Effector memory CD4-positive, alpha-beta T cell (primary cell): ENCODE measurements around the gene SLC4A3.
"Not testable (repeated sequence)": the region's sequence is repeated elsewhere in the genome, so short reads cannot be mapped to it uniquely, and the experiment has no call there.

ENCODE experiments used
- DNase-seq, 3 donors: peaks; one replicate each; pipeline ENCODE4 v3.0.0-alpha.2; 2020
- H3K27ac ChIP-seq: 2 replicates; pipeline ENCODE4 v1.7.0; 2013; ENCODE audit warnings: mild to moderate bottlenecking, low read length, moderate library complexity; ENCODE audit not compliant: insufficient read depth, poor library complexity, severe bottlenecking
- H3K27me3 ChIP-seq: replicated peaks from 2 replicates; pipeline ENCODE4 v1.7.0; 2013; ENCODE audit warnings: mild to moderate bottlenecking, low read length; ENCODE audit not compliant: insufficient read depth, control insufficient read depth, poor library complexity, severe bottlenecking
- H3K36me3 ChIP-seq: 2 replicates; pipeline ENCODE4 v1.7.0; 2013; ENCODE audit warnings: mild to moderate bottlenecking, low read length, moderate library complexity; ENCODE audit not compliant: control insufficient read depth, insufficient read depth
- H3K4me1 ChIP-seq: 2 replicates; pipeline ENCODE4 v1.7.0; 2013; ENCODE audit warnings: low read length, mild to moderate bottlenecking; ENCODE audit not compliant: control insufficient read depth, insufficient read depth, poor library complexity, severe bottlenecking
- H3K4me3 ChIP-seq: 2 replicates; pipeline ENCODE4 v1.7.0; 2013; ENCODE audit warnings: low read length, low read depth, mild to moderate bottlenecking; ENCODE audit not compliant: insufficient read depth, poor library complexity, severe bottlenecking
- H3K9me3 ChIP-seq: 2 replicates; pipeline ENCODE4 v1.7.0; 2013; ENCODE audit warnings: mild to moderate bottlenecking, low read length, moderate library complexity; ENCODE audit not compliant: control insufficient read depth

SLC4A3 gene

GRCh38 chr2:219679041-219679440 lies 51.6 kb downstream of the SLC4A3 start:
- no peak overlapping the region for H3K27ac ChIP-seq
- H3K27me3 ChIP-seq = peaks cover 8% of the 10 kb centered on the region
- no peaks in the 10 kb centered on the region for H3K9me3 ChIP-seq
- H3K4me1 ChIP-seq = no peaks in the 10 kb centered on the region
- H3K4me3 ChIP-seq = no peak overlapping the region
- no peak for DNase-seq
- H3K36me3 ChIP-seq = no peaks in the 10 kb centered on the region

DNA sequence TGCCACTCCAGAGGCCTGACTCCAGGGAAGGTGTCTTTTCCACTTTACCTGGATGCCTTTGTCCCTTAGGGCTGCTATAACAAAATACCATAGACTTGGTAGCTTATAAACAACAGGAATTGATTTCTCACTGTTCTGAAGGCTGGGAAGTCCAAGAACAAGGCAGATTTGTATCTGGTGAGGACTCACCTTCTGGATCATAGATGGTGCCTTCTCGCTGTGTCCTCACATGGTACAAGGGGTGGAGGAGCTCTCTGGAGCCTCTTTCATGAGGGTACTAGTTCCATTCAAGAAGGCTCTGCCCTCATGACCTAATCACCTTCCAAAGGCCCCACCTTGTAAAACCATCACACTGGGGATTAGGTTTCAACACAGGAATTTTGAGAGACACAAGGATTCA lies 52.1 kb downstream of the SLC4A3 start:
- H3K27me3 ChIP-seq = peaks cover 8% of the 10 kb centered on the region
- H3K4me1 ChIP-seq = no peaks in the 10 kb centered on the region
- no peaks in the 10 kb centered on the region for H3K36me3 ChIP-seq
- no peak overlapping the region for H3K4me3 ChIP-seq
- H3K9me3 ChIP-seq = no peaks in the 10 kb centered on the region
- DNase-seq = no peak
- no peak overlapping the region for H3K27ac ChIP-seq

GRCh38 chr2:219680958-219681693 lies 53.7 kb downstream of the SLC4A3 start:
- H3K36me3 ChIP-seq = no peaks in the 10 kb centered on the region
- H3K27ac ChIP-seq = no peak overlapping the region
- DNase-seq = no peak
- H3K4me1 ChIP-seq = no peaks in the 10 kb centered on the region
- H3K9me3 ChIP-seq = no peaks in the 10 kb centered on the region
- peaks cover 4% of the 10 kb centered on the region for H3K27me3 ChIP-seq
- H3K4me3 ChIP-seq = no peak overlapping the region

GRCh38 chr2:219681694-219682300 lies 54.4 kb downstream of the SLC4A3 start:
- H3K4me3 ChIP-seq = no peak overlapping the region
- peaks cover 4% of the 10 kb centered on the region for H3K27me3 ChIP-seq
- H3K27ac ChIP-seq = no peak overlapping the region
- DNase-seq = no peak
- H3K9me3 ChIP-seq = no peaks in the 10 kb centered on the region
- H3K4me1 ChIP-seq = no peaks in the 10 kb centered on the region
- no peaks in the 10 kb centered on the region for H3K36me3 ChIP-seq

- H3K36me3 ChIP-seq, H3K4me3 ChIP-seq, H3K27me3 ChIP-seq, H3K4me1 ChIP-seq, H3K9me3 ChIP-seq, DNase-seq, H3K27ac ChIP-seq: not testable (repeated sequence)
Measured at GRCh38 chr2:219683474-219683873, 56.0 kb downstream of the SLC4A3 start.

- no peak for DNase-seq
- no peaks in the 10 kb centered on the region for H3K27me3 ChIP-seq
- no peaks in the 10 kb centered on the region for H3K4me1 ChIP-seq
- H3K36me3 ChIP-seq = no peaks in the 10 kb centered on the region
- no peaks in the 10 kb centered on the region for H3K9me3 ChIP-seq
- H3K4me3 ChIP-seq = no peak overlapping the region
- no peak overlapping the region for H3K27ac ChIP-seq
Measured at GRCh38 chr2:219684721-219685689, 57.6 kb downstream of the SLC4A3 start.

DNA sequence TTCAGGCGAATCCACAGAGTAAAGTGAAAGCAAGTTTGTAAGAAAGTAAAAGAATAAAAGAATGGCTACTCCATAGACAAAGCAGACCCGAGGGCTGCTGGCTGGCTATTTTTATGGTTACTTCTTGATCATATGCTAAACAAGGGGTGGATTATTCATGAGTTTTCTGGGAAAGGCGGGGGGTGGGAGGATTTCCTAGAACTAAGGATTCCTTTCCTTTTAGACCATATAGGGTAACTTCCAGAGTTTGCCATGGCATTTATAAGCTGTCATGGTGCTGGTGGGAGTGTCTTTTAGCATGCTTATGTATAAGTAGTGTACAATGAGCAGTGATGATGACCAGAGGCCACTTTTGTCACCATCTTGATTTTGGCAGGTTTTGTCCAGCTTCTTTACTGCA lies 59.8 kb downstream of the SLC4A3 start:
- DNase-seq = no peak
- no peaks in the 10 kb centered on the region for H3K27me3 ChIP-seq
- no peaks in the 10 kb centered on the region for H3K36me3 ChIP-seq
- H3K4me1 ChIP-seq = no peaks in the 10 kb centered on the region
- H3K27ac ChIP-seq = no peak overlapping the region
- H3K4me3 ChIP-seq = no peak overlapping the region
- no peaks in the 10 kb centered on the region for H3K9me3 ChIP-seq

DNA sequence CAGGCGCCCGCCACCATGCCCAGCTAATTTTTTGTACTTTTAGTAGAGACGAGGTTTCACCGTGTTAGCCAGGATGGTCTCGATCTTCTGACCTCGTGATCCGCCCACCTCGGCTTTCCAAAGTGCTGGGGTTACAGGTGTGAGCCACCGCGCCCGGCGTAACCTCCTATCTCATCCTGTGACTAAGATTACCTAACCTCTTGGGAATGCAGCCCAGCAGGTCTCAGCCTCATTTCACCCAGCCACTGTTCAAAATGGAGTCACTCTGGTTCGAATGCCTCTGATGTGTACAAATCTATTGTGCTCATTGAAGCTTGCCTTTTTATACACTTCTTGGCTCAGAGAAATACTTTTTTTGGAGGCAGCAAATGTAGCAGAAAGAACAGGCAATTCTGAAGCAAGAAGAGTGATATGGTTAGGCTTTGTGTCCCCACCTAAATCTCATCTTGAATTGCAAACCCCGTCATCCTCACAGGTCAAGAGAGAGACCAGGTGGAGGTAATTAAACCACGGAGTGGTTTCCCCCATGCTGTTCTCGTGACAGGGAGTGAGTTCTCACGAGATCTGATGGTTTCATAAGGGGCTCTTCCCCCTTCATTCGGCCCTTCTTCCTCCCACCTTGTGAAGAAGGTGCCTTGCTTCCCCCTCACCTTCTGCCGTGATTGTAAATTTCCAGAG lies 60.6 kb downstream of the SLC4A3 start:
- H3K27me3 ChIP-seq = no peaks in the 10 kb centered on the region
- no peaks in the 10 kb centered on the region for H3K4me1 ChIP-seq
- H3K9me3 ChIP-seq = no peaks in the 10 kb centered on the region
- no peak for DNase-seq
- no peaks in the 10 kb centered on the region for H3K36me3 ChIP-seq
- H3K27ac ChIP-seq = no peak overlapping the region
- no peak overlapping the region for H3K4me3 ChIP-seq

GRCh38 chr2:219688560-219689445 lies 61.4 kb downstream of the SLC4A3 start:
- Histone ChIP-seq H3K4me1 (no peaks in the 10 kb centered on the region), H3K27ac (no peak overlapping the region), H3K4me3 (no peak overlapping the region), H3K36me3 (no peaks in the 10 kb centered on the region), H3K27me3 (no peaks in the 10 kb centered on the region), H3K9me3 (no peaks in the 10 kb centered on the region)
- no peak for DNase-seq
